IMR-90 (cell line): ENCODE results near the gene KRT1. TPM values are rescaled to one million over a fixed set of nuclear protein-coding genes. Genes with fewer than 3 reads are reported as not detected.

Experiments used
- ATAC-seq: fragments of 200-7000 bp; cut with Tn5 transposase; 2 replicates; pipeline ENCODE4 v1.9.1; 2020; ENCODE audit warnings: low read depth, mild to moderate bottlenecking, moderate library complexity
- BruUV-seq: library from RNA; stranded (reverse); fragments of 400-500 nt; replicated peaks from 2 replicates; lab custom pipeline; 2021; lab: Mats Ljungman, UMichigan
- CTCF ChIA-PET: fragments of 300-600 bp; formaldehyde crosslinking; extraction: SDS; loops from one replicate; lab custom pipeline; 2021; ENCODE audit warnings: antibody characterized with exemption; lab: Yijun Ruan, JAX
- POLR2A ChIA-PET: fragments of 300-600 bp; sonication (Branson Sonifier 250); formaldehyde crosslinking; loops from one replicate; lab custom pipeline; 2022; ENCODE audit warnings: antibody characterized with exemption; ENCODE audit not compliant: unreplicated experiment; lab: Charles Lee
- DNase-seq: peaks from one replicate; pipeline ENCODE4 v3.0.0; 2013
- H2AFZ ChIP-seq: replicated peaks from 2 replicates; pipeline ENCODE3; 2013; ENCODE audit warnings: low read length, mild to moderate bottlenecking; ENCODE audit not compliant: poor library complexity
- H2AK5ac ChIP-seq: 2 replicates; pipeline ENCODE4 v1.6.1; 2013; ENCODE audit warnings: low read depth, low read length, inconsistent platforms
- H2AK9ac ChIP-seq: replicated peaks from 2 replicates; pipeline ENCODE3; 2013; ENCODE audit warnings: mild to moderate bottlenecking, low read depth, low read length, moderate library complexity; ENCODE audit not compliant: poor library complexity
- H2BK120ac ChIP-seq: 2 replicates; pipeline ENCODE4 v1.6.1; 2013; ENCODE audit warnings: low read depth, low read length, inconsistent platforms
- H2BK15ac ChIP-seq: 3 replicates; pipeline ENCODE4 v1.6.1; 2013; ENCODE audit warnings: low read depth, low read length, inconsistent platforms
- H2BK20ac ChIP-seq: 2 replicates; pipeline ENCODE4 v1.6.1; 2013; ENCODE audit warnings: low read depth, mild to moderate bottlenecking, inconsistent platforms, low read length, moderate library complexity
- H2BK5ac ChIP-seq: 2 replicates; pipeline ENCODE4 v1.6.1; 2013; ENCODE audit warnings: mild to moderate bottlenecking, low read depth, low read length, inconsistent platforms; ENCODE audit not compliant: poor library complexity, severe bottlenecking
- H3K14ac ChIP-seq: replicated peaks from 2 replicates; pipeline ENCODE4 v1.6.1; 2013; ENCODE audit warnings: low read depth, low read length, inconsistent platforms
- H3K18ac ChIP-seq: 2 replicates; pipeline ENCODE4 v1.6.1; 2013; ENCODE audit warnings: low read depth, low read length, control low read depth
- H3K23ac ChIP-seq: 2 replicates; pipeline ENCODE4 v1.6.1; 2013; ENCODE audit warnings: low read depth, low read length, inconsistent platforms
- H3K27ac ChIP-seq: 2 replicates; pipeline ENCODE4 v1.5.1; 2013; ENCODE audit warnings: mild to moderate bottlenecking, control low read depth, low read length; ENCODE audit not compliant: insufficient read depth
- H3K27me3 ChIP-seq: 2 replicates; pipeline ENCODE4 v1.6.1; 2013; ENCODE audit warnings: low read length; ENCODE audit not compliant: control insufficient read depth, insufficient read depth
- H3K36me3 ChIP-seq: 2 replicates; pipeline ENCODE4 v1.6.1; 2013; ENCODE audit warnings: low read length, mixed read lengths; ENCODE audit not compliant: control insufficient read depth, insufficient read depth
- H3K4ac ChIP-seq: 2 replicates; pipeline ENCODE4 v1.6.1; 2013; ENCODE audit warnings: low read depth, low read length, inconsistent platforms
- H3K4me1 ChIP-seq: 2 replicates; pipeline ENCODE4 v1.6.1; 2013; ENCODE audit warnings: low read length, mixed read lengths; ENCODE audit not compliant: control insufficient read depth, insufficient read depth
- H3K4me2 ChIP-seq: 2 replicates; pipeline ENCODE4 v1.6.1; 2013; ENCODE audit warnings: low read depth, mild to moderate bottlenecking, control low read depth, low read length, moderate library complexity
- H3K4me3 ChIP-seq: 2 replicates; pipeline ENCODE4 v1.5.1; 2013; ENCODE audit warnings: low read depth, mild to moderate bottlenecking, control low read depth, low read length, moderate library complexity; ENCODE audit not compliant: insufficient read depth
- H3K56ac ChIP-seq: 2 replicates; pipeline ENCODE4 v1.6.1; 2013; ENCODE audit warnings: low read length, inconsistent platforms; ENCODE audit not compliant: insufficient read depth; ENCODE audit errors: extremely low read depth
- H3K79me1 ChIP-seq, 2 experiments: 2 replicates each; pipeline ENCODE4 v1.6.1; 2013; ENCODE audit warnings: low read length in 2 of 2, inconsistent platforms in 1 of 2, low read depth in 1 of 2
- H3K9ac ChIP-seq: 2 replicates; pipeline ENCODE4 v1.6.1; 2013; ENCODE audit warnings: low read depth, low read length, control low read depth
- H3K9me1 ChIP-seq: 2 replicates; pipeline ENCODE4 v1.6.1; 2013; ENCODE audit warnings: low read length, inconsistent platforms; ENCODE audit not compliant: insufficient read depth
- H3K9me3 ChIP-seq: 2 replicates; pipeline ENCODE4 v1.6.1; 2013; ENCODE audit warnings: low read length; ENCODE audit not compliant: control insufficient read depth, insufficient read depth
- H4K20me1 ChIP-seq: 2 replicates; pipeline ENCODE4 v1.6.1; 2013; ENCODE audit warnings: low read length, inconsistent platforms; ENCODE audit not compliant: insufficient read depth
- H4K5ac ChIP-seq: 2 replicates; pipeline ENCODE4 v1.6.1; 2013; ENCODE audit warnings: mild to moderate bottlenecking, low read depth, low read length, control low read depth
- H4K8ac ChIP-seq, 2 experiments: 2 replicates each; pipeline ENCODE4 v1.6.1; 2013; ENCODE audit warnings: low read depth in 2 of 2, low read length in 2 of 2, control low read depth in 1 of 2, inconsistent platforms in 1 of 2
- H4K91ac ChIP-seq: 2 replicates; pipeline ENCODE4 v1.6.1; 2013; ENCODE audit warnings: low read depth, low read length, inconsistent platforms; ENCODE audit not compliant: insufficient read depth
- BHLHE40 ChIP-seq: fragments of 150-350 bp; IDR thresholded peaks from 2 replicates; pipeline ENCODE4 v1.6.1; 2016; ENCODE audit warnings: mild to moderate bottlenecking, low read depth, low read length
- CEBPB ChIP-seq: IDR thresholded peaks from 2 replicates; pipeline ENCODE4 v1.6.1; 2012; ENCODE audit warnings: low read depth, low read length, improper control_type of control experiment
- CHD1 ChIP-seq: IDR thresholded peaks from 2 replicates; pipeline ENCODE4 v1.6.1; 2012; ENCODE audit warnings: low read depth, low read length, improper control_type of control experiment
- FOS ChIP-seq: fragments of 150-350 bp; IDR thresholded peaks from 2 replicates; pipeline ENCODE4 v1.6.1; 2016; ENCODE audit warnings: low read depth, low read length
- MAFK ChIP-seq: IDR thresholded peaks from 2 replicates; pipeline ENCODE4 v1.6.1; 2012; ENCODE audit warnings: low read depth, low read length, improper control_type of control experiment
- MAZ ChIP-seq: IDR thresholded peaks from 2 replicates; pipeline ENCODE4 v1.6.1; 2012; ENCODE audit warnings: low read depth, mild to moderate bottlenecking, low read length, improper control_type of control experiment, moderate library complexity, borderline replicate concordance
- MXI1 ChIP-seq: IDR thresholded peaks from 2 replicates; pipeline ENCODE4 v1.6.1; 2012; ENCODE audit warnings: low read depth, mild to moderate bottlenecking, low read length, moderate library complexity, borderline replicate concordance
- NFE2L2 ChIP-seq: fragments of 150-350 bp; IDR thresholded peaks from 2 replicates; pipeline ENCODE4 v1.6.1; 2016; ENCODE audit warnings: low read depth, mild to moderate bottlenecking, low read length
- POLR2A ChIP-seq: IDR thresholded peaks from 2 replicates; pipeline ENCODE4 v1.6.1; 2012; ENCODE audit warnings: mild to moderate bottlenecking, low read depth, low read length
- RAD21 ChIP-seq: IDR thresholded peaks from 2 replicates; pipeline ENCODE4 v1.6.1; 2012; ENCODE audit warnings: low read length, improper control_type of control experiment
- RCOR1 ChIP-seq: IDR thresholded peaks from 2 replicates; pipeline ENCODE4 v1.6.1; 2012; ENCODE audit warnings: mild to moderate bottlenecking, low read length, improper control_type of control experiment; ENCODE audit not compliant: insufficient replicate concordance
- RFX5 ChIP-seq: IDR thresholded peaks from 2 replicates; pipeline ENCODE4 v1.8.0; 2012; ENCODE audit warnings: low read depth, mild to moderate bottlenecking, low read length, moderate library complexity
- SMC3 ChIP-seq: fragments of 150-350 bp; IDR thresholded peaks from 2 replicates; pipeline ENCODE4 v1.6.1; 2016; ENCODE audit warnings: low read depth, mild to moderate bottlenecking, antibody characterized with exemption, low read length, moderate library complexity
- USF2 ChIP-seq: fragments of 150-350 bp; IDR thresholded peaks from 2 replicates; pipeline ENCODE4 v1.6.1; 2017; ENCODE audit warnings: mild to moderate bottlenecking, antibody characterized with exemption, low read length, low read depth
- WGBS, 2 experiments: methylation state at CpG; one replicate each; pipeline versions ENCODE4 v1.1.5 to v1.1.7; 2013; ENCODE audit warnings: missing lambda C conversion rate in 2 of 2; ENCODE audit not compliant: insufficient read length in 1 of 2; ENCODE audit errors: extremely low coverage in 2 of 2; 5-methylcytosine and 5-hydroxymethylcytosine counted together
- dilution Hi-C: fragments of 300-500 bp; cut with HindIII; formaldehyde crosslinking; loops from one replicate; pipeline ENCODE4 v1.14.3; 2018; ENCODE audit warnings: low sequenced_read_pairs; ENCODE audit not compliant: unreplicated experiment
- in situ Hi-C: fragments of 300-500 bp; cut with MboI; formaldehyde crosslinking; loops from 3 replicates; pipeline ENCODE4 v1.14.3; 2019; ENCODE audit warnings: low sequenced_read_pairs, inconsistent platforms, mixed read lengths
- intact Hi-C: fragments of 100-400 bp; cut with micrococcal nuclease; formaldehyde crosslinking; loops from 2 replicates; pipeline ENCODE4 v1.10.0; 2022
- polyA plus RNA-seq, 3 experiments: library from polyadenylated mRNA; depleted of rRNA; stranded (reverse); fragments of >200 nt; gene quantifications; 2 replicates each; pipeline ENCODE4 v1.2.3, GENCODE V29; 2012; ENCODE audit warnings: low replicate concordance in 1 of 3
- total RNA-seq: library from RNA; depleted of rRNA; stranded (reverse); fragments of >200 nt; gene quantifications from 2 replicates; pipeline ENCODE4 v1.2.3, GENCODE V29; 2012
- TF ChIP-seq, protein P1 (sequence below): conservative IDR thresholded peaks from 2 replicates; pipeline ENCODE4 v1.5.1; 2012; ENCODE audit warnings: mild to moderate bottlenecking, low read depth, low read length, improper control_type of control experiment
- TF ChIP-seq, protein P2 (sequence below): fragments of 150-350 bp; IDR thresholded peaks from 2 replicates; pipeline ENCODE4 v1.6.1; 2016; ENCODE audit warnings: low read depth, mild to moderate bottlenecking, low read length, moderate library complexity, borderline replicate concordance

The KRT1 gene
- total and polyA plus RNA-seq, 2 of the 4 experiments (the other 2 are of a cell fraction) = not detected

DNA sequence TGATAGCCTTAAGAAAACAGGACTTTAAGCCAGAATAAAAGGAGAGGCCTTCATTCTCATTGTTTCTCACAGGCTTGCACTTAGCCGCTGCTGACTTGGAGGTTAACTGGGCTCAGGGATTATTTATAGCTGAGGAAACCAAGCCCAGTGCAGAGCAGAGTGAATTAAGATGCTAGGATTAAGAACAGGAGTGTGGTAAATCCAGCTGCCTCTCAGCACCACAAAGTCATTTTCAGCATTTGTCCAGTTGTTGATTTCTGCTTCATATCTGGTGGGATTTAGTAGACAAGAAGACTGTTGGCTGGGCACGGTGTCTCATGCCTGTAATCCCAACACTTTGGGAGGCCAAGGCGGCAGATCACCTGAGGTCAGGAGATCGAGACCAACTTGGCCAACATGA lies 47.6 kb downstream of the KRT1 start:
- Histone ChIP-seq H3K79me1 (no peaks in the 10 kb centered on the region), H4K91ac (no peak overlapping the region), H2BK120ac (no peak overlapping the region), H3K23ac (no peak overlapping the region), H2AFZ (no peak overlapping the region), H3K9ac (no peak overlapping the region), H3K27me3 (peaks cover 11% of the 10 kb centered on the region), H2AK5ac (no peak overlapping the region), H3K36me3 (no peaks in the 10 kb centered on the region), H4K20me1 (no peaks in the 10 kb centered on the region; the same call in 1 of the 2 replicates), H3K9me1 (no peaks in the 10 kb centered on the region), H2BK15ac (no peak overlapping the region), H3K27ac (no peak overlapping the region), H2BK20ac (no peak overlapping the region), H3K4me2 (no peak overlapping the region), H2AK9ac (no peak overlapping the region), H3K4me1 (no peaks in the 10 kb centered on the region), H3K18ac (no peak overlapping the region), H3K4me3 (no peak overlapping the region), H3K4ac (no peak overlapping the region), H4K8ac (no peak overlapping the region), H3K14ac (no peak overlapping the region), H3K56ac (no peak overlapping the region), H4K5ac (no peak overlapping the region), H3K9me3 (no peaks in the 10 kb centered on the region), H2BK5ac (no peak overlapping the region)
- BruUV-seq = no TSS peak
- ATAC-seq (no peak), DNase-seq (no peak)
- ChIA-PET POLR2A (no interaction called here), CTCF (no interaction called here)
- TF ChIP-seq NFE2L2 (no peak), CHD1 (no peak), RAD21 (no peak), POLR2A (no peak), MAZ (no peak), MXI1 (no peak), CEBPB (no peak), MAFK (no peak), RFX5 (no peak), RCOR1 (no peak), USF2 (no peak), SMC3 (no peak), FOS (no peak), BHLHE40 (no peak)
- TF ChIP-seq, protein P1, sequence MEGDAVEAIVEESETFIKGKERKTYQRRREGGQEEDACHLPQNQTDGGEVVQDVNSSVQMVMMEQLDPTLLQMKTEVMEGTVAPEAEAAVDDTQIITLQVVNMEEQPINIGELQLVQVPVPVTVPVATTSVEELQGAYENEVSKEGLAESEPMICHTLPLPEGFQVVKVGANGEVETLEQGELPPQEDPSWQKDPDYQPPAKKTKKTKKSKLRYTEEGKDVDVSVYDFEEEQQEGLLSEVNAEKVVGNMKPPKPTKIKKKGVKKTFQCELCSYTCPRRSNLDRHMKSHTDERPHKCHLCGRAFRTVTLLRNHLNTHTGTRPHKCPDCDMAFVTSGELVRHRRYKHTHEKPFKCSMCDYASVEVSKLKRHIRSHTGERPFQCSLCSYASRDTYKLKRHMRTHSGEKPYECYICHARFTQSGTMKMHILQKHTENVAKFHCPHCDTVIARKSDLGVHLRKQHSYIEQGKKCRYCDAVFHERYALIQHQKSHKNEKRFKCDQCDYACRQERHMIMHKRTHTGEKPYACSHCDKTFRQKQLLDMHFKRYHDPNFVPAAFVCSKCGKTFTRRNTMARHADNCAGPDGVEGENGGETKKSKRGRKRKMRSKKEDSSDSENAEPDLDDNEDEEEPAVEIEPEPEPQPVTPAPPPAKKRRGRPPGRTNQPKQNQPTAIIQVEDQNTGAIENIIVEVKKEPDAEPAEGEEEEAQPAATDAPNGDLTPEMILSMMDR = no peak
- TF ChIP-seq, protein P2, sequence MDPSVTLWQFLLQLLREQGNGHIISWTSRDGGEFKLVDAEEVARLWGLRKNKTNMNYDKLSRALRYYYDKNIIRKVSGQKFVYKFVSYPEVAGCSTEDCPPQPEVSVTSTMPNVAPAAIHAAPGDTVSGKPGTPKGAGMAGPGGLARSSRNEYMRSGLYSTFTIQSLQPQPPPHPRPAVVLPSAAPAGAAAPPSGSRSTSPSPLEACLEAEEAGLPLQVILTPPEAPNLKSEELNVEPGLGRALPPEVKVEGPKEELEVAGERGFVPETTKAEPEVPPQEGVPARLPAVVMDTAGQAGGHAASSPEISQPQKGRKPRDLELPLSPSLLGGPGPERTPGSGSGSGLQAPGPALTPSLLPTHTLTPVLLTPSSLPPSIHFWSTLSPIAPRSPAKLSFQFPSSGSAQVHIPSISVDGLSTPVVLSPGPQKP = no peak
- in situ Hi-C loops (no loop called here), dilution Hi-C loops (no loop called here), intact Hi-C loops (no loop called here)
- WGBS, 2 experiments = no CpG with 5 or more reads among the region's 4 CpGs
